Activated gamma-delta T cell treated with anti-CD3 and anti-CD28 coated beads, Interleukin-2, amount 50 U/mL, for 16 hours (primary cell): ENCODE measurements around the gene AXIN1.
"Not testable (repeated sequence)": the region's sequence is repeated elsewhere in the genome, so short reads cannot be mapped to it uniquely, and the experiment has no call there.

ENCODE experiments used
- DNase-seq: peaks from one replicate; pipeline ENCODE4 v3.0.0-alpha.2; 2020; ENCODE audit warnings: low read depth

Gene AXIN1

DNA sequence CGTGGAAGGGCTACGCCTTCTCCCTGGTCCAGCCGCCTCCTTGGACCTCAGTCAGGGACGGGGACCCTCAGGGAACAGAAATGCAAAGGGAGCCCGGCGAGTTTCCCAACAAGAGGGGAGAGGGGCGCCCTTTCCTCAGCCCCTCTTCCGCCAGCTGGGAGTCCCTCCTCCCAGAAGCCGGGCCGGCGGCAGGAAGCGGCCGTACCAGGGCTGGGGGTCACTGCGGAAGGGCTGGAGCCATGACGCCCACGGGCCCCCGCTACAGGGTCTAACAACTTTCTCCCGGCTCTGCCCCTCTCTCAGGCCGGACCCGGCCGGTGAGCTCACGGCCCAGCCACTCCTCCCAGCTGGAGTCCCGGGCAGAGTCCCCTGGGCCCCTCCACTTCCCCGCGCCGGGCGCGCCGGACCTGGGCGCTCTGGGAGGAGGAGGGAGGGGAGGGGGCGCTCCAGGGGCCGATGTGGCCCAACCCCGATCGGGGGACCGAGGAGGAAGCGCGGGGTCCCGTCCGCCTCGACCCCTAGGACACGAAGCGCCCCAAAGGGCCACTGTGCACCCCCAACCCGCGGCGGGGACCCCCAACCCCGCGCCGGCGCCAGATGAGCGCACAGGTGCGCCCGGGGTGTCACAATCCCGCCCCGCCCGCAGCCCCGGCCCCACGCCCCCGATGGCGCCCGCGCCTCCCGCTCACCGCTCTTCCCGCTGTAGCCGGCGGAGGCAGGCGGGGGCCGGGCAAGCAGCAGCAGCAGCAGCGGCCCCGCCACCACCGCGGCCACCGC is 28.7 kb upstream of the AXIN1 start:
- DNase-seq = no peak

DNA sequence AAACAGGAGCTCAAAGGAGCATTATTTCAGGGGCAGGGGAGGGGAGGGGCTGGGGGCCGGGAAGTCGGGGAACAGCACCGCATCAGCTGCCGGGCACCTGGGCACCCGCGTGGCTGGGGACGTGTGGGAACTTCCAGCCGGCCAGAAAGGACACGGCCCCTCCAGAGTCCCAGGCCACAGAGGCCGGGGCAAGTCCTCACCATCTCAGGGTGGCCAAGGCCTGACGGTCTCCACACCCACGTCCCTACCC is 28.2 kb upstream of the AXIN1 start:
- DNase-seq = no peak

DNA sequence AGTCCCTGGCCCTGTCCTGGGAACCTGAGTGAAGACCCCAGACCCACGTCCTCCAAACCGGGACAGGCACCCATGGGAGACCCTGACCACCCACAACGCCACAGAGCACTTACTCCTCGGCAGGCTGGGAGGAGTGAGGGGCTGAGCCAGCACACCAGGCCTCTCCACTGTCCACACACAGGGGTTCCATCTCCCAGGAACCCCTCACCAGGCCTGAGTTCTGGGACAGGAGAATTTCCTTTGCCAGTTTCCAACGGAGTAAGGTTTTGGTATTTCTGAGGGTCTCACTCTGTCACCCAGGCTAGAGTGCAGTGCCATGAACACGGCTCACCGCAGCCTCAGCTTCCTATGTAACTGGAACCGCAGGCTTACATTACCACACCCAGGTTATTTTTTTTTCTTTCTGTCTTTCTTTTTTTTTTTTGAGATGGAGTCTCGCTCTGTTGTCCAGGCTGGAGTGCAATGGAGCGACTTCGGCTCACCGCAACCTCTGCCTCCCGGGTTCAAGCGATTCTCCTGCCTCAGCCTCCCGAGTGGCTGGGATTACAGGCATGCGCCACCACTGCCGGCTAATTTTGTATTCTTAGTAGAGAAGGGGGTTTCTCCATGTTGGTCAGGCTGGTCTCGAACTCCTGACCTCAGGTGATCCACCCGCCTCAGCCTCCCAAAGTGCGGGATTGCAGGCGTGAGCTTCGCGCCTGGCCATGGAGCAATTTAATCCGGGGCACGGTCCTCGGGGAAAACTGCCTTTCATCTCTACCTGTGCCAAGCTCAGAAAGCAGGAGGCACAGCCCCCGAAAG is 27.6 kb upstream of the AXIN1 start:
- no peak for DNase-seq

DNA sequence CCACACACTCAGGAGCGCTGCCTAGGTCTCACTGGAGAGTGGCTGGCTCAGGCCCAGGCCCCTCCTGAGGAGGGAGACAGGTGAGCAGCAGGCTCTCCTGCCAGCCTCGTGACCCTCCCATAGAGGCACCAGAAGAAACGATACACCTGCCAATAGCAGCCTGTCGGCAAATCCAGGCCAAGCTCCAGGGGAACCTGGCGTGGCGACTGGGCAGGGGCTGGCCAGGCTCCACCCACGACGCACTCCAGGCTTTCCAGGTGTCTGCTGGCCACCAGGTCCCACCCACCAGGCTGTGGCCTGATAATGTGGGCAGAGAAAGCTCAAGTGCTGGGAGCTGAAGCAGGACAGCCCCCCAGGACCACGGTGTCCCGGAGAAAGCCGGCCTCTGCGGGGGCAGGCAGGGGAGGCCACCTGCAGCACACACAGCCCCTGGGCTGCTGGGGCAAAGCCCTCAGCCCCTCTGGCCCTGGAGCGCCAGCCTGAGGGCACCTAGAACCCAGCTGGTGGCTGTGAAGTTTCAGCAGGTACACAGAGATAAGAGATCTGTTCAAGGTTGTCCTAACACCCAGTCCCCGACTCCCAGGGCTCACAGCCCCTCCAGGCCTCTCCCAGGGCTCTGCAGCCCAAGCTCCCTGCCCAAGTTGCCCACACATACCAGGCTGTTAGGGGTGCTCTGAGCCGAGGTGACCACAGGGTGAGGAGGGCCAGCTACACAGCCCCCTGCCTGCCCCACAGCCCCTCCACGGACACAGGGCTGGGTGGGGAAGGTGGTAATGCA is 26.8 kb upstream of the AXIN1 start:
- no peak for DNase-seq

DNA sequence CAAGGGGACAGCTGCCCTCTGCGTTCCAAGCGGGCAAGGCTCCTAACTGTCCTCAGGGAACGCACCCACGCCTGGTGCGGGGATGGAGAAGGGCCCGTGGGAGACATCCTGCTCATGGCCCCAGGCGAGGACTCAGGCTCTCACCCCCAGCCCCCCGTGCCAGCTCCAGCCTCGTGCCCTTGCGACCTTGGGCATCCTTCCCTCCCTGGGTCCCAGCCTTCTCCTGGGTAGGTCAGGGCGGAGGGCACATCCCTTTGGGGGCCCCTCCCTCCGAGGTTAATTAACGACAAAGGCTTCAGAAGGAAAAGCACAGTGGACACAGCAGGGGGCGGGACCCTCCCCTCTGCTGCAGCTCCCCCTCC is 26.3 kb upstream of the AXIN1 start:
- DNase-seq = no peak

DNA sequence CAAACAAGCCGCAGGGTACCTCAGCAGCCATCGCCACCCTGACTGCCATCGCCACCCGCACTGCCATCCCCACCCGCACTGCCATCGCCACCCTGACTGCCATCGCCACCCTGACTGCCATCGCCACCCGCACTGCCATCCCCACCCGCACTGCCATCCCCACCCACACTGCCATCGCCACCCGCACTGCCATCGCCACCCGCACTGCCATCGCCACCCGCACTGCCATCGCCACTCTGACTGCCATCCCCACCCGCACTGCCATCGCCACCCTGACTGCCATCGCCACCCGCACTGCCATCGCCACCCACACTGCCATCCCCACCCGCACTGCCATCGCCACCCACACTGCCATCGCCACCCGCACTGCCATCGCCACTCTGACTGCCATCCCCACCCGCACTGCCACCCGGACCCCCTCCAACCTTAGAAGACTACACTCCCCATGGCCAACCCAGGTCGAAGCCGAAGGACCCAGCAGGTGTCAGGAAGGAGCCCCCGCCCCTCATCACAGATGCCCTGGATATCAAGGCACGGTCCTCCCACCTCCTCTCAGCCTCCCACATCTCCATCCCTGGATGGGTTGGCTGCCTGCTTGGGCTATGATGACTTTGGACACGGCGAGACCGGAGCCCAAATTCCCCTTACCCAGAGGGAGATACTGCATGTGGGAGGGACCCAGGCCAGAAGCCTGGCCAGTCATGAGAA is 25.7 kb upstream of the AXIN1 start:
- DNase-seq = not testable (repeated sequence)

DNA sequence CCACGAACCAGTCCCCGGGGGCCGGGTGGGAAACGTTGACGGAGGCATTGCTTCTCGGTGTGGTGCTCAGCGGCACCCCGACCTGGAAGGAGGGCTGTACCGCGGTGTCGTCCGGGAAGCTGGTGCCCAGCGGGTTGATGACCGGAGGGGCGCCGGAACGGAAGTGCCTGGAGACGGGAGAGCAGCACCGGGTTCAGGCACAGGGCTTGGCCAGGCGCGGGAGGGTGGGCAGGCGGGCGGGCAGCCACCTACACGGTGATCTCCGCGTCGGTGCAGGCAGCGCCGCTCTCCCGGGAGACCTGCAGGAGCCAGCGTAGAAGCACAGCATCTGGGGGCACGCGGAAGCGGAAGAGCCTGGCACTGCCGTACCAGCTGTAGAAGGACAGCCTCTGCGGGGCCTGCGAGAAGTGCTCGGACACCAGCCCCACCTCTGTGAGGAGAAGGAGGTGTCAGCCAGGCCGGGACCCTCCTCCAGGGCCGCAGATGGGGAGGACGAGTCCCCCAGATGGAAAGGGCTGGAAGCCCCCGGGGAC is 25.0 kb upstream of the AXIN1 start:
- no peak for DNase-seq

DNA sequence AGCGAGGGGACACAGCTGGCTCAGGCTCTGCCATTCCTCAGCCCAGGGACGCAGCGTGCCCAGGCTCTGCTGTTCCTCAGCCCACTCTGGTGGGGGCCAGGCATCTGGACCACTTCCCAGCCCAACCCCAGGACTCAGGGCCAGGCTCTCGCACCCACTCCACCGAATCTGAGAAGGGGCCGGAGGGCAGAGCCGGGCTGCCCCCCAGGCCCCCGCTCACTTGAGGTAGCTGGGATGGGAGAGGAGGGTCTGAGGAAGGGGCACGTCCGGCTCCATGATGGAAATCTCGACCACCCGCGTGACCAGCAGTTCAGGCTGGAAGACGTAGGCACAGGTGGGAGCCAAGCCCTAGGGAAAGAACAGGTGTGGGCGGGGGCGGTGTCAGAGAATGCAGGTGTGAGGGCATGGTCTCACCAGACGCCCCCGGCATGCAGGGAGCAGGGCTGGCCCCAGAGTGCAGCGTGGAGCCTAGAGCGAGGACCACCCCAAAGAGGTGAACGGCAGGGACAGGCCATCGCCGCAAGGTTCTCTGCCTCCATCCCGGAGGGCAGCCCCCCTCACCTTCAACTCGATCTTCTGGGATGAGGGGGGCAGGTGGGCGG is 24.4 kb upstream of the AXIN1 start:
- DNase-seq = no peak

DNA sequence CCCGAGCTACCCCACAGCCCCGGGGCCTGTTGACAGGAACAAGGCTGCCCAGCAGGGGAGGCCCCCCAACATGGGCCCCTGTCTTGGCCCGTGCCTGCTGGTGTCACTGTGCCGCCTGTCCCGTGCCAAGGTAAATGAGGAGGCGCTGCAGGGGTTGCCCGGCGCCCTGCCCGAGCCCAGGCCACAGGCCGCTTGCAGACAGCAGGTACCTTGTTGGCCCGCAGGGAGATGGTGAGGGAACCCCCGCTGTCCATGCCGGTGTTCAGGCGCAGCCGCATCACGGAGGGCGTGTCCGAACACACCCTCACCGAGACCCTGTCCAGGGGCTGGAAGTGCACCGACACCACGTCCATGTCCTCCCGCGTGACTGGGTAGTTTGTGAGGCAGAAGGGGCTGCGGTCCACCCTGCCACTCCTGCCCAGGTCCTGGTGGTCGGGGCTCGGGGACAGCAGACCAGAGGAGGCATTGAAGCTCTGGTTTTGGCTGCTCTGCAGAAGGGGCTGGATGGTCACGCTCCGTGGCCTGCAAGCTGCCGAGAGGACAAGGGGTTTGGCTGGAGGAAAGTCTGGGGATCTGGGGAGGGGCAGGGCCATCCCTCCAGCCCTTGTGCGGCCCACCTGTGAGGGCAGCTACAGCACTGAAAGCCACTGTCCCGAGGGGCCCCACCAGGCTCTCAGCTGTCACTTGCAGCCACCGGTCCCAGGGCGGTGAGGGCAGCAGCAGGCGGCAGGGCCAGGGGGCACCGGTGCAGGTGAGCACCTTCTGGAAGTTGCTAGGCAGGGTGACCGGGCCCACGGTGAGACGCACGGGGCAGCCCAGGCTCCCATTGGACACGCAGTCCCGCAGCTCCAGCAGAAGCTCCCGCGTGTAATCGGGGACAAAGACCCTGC is 23.6 kb upstream of the AXIN1 start:
- DNase-seq = no peak

DNA sequence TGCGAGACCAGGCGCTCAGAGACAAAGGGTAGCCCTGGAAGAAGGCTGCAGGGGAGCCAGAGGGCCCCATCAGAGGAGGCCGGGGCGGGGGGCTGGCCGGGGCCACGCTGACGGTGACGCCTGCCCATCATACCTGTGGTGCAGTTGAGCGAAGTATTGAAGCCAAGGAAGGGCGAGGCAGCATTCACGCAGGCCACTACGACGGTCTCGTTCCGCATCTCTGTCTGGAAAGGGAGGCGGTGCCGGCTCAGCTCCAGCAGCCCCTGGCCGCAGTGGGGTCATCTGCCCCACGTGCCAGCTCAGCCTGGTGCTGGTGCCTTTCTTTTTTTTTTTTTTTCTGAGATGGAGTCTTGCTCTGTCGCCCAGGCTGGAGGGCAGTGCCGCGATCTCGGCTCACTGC is 22.7 kb upstream of the AXIN1 start:
- no peak for DNase-seq

DNA sequence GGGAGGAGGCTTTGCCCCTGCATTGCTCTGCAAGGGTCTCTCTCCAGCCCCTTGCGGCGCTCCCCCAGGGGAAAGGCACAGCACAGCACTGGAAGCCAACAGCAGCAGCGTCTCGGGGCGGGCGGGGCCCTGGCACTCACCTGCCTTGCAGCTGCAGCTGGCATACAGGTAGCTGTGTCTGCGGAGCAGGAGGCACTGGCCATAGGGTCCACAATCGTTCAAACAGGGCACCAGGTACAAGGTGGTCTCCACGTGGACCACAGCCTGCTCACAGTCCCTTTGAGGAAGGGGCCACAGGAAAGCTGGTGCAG is 22.0 kb upstream of the AXIN1 start:
- no peak for DNase-seq

DNA sequence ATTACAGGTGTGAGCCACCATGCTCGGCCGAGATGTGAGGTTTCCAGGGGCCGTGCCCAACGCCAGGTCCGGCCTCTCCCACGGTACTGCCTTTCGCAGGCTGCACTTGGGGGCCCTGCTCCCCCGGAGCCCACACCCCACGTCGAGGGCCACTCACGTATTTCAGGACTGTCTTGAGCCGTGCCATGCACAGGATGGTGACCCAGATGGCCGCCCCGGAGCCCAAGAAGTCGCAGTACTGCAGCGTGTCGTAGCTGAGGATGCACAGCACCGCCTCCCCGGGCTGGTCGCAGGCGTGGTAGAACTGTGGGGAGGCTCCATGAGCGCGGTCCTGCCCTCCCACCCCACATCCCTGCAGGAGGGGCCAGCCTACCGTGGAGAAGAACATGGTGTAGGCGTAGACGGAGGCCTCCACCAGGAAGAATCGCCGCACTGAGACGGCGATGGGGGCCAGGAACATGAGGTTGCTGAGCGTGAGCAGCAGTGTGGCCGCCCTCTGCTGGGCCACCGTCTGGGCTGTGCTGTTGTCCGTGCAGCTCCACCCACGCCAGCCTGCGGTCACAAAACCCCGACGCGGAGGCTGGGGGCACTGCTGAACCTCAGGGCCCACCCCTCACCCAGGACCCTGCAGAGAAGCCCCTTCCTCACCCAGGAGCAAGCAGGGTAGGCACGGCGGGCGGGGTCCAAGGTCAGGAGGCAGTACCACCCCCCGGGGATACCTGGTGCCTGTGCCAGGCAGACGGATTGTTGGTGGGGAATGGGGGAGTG is 21.5 kb upstream of the AXIN1 start:
- no peak for DNase-seq

DNA sequence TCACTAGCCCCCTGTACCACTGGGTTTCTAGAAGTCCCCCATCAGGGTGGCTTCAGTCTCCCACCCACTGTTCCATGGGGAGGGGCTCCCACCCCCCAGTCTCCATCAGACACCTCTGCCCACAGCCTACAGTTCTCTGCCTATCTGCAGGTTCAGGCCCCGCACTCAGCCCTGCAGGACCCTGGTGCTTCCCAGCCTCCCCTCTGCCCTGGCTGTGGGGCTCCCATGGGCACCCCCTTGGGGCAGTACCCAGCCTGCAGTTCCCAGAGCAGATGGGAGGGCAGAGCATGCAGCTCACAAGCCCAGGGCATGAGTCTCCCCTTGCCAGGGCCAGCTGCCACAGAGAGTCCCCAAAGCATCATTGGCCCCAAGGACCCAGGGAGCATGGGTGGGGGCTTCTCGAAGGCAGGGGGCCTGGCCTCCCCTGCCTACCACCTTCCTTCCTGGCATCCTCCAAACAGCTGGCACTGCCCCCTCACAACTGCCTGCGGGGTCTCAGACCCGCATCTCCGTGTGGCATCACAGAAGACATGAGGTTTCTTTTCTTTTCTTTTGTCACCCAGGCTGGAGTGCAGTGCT is 20.6 kb upstream of the AXIN1 start:
- DNase-seq = no peak

DNA sequence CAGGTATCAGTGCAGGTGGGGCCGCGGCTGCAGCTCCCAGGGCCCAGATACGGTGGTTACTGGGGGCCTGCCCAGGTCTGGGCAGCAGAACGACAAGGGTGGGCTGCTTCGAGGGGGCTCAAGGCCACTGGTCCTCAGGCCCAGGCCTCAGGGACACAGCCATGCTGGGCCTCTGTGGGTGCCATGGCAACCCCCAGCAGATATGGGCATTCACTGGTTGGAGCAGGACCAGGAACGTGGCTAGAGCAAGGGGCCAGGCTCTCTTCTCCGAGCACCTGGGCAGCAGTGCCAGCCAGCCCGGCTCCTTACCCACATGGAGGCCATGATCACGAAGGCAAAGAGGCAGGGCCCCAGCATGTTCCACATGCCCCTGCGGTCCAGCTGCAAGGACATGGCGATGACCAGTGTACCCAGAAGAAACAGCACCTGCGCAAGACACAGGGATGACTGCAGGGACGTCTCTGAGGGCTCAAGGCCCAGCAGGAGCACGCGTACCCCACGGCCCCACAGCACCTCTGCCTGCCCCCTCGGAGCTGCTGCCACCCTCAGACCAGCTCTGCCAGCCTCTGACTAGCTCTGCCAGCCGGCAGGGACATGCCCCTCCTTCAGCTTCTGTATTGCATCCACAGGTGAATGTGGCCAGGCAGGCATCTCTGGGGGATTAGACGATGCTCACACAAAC is 19.9 kb upstream of the AXIN1 start:
- no peak for DNase-seq

DNA sequence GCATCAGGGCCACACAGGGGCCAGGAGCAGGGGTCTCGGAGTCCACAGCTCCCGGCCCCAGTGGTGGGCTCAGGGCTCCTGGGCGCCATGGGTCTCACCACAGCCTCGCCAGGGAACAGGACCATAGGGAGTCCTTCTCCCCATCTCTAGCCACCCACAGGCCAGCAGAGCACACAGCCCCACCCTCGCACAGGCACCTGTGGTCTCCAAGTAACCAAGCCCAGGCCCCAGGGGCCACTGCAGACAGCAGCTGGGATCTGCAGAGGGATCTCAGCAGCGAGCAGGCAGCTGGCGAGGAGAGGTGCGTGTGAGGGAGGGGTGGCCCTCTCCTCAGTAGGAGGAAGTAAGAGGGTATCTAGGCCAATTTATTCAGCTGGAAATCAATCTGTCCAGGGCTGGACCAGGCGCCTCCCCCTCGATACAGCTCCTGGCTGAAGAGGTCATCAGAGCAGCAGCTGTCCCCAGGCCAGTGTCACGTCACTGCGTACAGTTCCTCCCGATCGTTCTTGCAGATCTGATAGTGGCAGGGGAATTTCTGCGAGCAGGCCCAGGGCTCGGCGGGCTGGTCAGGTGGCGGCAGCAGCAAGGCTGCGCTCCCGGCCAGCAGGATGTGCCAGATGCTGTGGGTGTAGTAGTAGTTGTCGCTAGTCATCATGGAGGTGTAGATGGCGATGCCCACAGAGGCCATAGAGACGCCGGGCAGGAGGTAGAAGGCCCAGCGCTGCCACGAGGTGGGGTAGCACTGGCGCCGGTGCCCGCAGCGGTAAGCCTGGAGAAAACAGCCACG is 19.2 kb upstream of the AXIN1 start:
- DNase-seq = no peak

DNA sequence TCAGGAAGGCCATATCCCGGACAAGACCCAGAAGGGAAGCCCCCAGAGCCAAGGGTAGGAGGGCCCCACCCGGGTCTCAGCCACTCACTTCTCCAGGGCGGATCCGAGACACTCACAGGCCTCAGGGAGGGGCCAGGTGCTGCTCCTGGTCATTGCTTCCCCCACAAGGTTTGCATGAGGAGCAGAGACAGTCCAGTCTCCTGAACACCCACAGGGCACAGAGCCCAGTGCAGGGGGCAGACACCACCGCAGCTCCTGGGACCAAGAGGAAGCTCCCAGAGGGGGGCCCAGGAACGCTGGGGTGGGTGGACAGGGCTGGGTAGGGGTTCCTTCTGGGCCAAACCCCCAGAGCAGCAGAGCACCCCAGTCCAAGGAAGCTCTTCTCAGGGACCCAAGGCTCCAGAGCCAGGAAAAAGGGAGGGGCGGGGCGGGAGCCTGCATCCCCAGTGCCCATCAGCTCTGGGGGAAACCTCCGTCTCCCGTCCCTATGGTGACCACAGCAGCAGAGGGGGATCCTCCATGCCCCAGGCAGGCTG is 18.5 kb upstream of the AXIN1 start:
- DNase-seq = no peak

DNA sequence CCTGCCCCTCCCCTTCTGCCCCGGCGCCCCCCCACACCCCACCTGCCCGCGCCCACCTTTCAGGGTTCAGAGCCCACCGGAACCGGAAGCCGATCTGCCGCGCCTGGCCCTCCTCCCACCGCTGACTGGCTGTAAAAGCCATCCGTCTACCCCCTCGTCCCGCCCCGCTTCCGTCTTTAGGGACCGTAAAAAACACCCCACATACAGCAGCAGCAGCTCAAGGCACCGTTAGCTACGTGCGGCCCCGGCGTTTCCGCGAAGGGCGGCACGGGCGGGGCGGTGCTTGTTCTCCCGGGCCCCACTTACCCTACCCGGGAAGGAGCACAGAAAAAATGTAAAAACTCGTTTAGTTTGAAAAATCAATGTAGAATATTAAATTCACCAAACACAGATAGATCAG is 17.9 kb upstream of the AXIN1 start, which contains the start of gene MRPL28:
Gene MRPL28 (minus strand): TSS at position 96 of the 400 bp plus-strand sequence. CDS start 320 bp downstream, outside the sequence.
- DNase-seq = peak; percentile 91

DNA sequence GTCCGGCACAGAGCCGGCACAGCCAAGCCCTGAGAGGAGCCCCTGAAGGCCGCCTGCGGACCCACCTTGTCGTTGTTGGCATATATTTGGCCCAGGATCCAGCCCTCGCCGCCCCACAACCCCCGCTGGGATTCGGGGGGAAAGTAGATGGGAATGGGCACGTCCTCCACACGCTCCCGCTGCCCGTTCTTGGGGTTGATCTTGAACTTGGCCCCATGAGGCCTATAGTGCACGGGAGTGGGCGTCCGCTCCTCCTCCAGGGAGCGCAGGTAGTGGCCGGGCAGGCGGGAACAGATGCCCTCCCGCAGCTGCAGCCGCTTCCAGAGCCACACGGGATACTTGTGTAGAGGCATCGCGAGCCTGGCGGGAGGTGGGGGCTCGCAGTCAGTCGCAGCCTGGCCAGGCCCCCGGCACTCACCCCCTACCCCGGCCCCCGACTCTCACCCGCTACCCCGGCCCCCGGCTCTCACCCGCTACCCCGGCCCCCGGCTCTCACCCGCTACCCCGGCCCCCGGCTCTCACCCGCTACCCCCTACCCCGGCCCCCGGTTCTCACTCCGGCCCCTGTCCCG is 17.4 kb upstream of the AXIN1 start:
- DNase-seq = no peak
